Esophagus muscularis mucosa (tissue), 3 donors: Measurements from ENCODE around the gene HLA-E.

Source experiments
- CTCF ChIP-seq, 3 experiments: fragments of 200-600 bp in 2 of 3; fragments of 450-650 bp in 1 of 3; sonication (generic) in 2 of 3; IDR thresholded peaks; one replicate each; pipeline ENCODE4 v1.5.1; 2017 to 2019; ENCODE audit warnings: antibody characterized with exemption in 3 of 3, mild to moderate bottlenecking in 2 of 3, moderate library complexity in 1 of 3
- POLR2A ChIP-seq: fragments of 450-650 bp; IDR thresholded peaks from one replicate; pipeline ENCODE4 v1.6.1; 2017; ENCODE audit warnings: antibody characterized with exemption, moderate library complexity, mild to moderate bottlenecking, low read depth
- POLR2AphosphoS5 ChIP-seq, 2 donors: sonication (generic); formaldehyde crosslinking; IDR thresholded peaks; one replicate each; pipeline ENCODE4 v1.6.1; 2017; ENCODE audit warnings: antibody characterized with exemption in 2 of 2

- TF ChIP-seq CTCF (IDR thresholded peaks at IDR 0.05), result no peak
- TF ChIP-seq POLR2AphosphoS5 (IDR thresholded peaks at IDR 0.05), result no peak
- TF ChIP-seq POLR2A, result no peak
Observed at GRCh38 chr6:30485236-30485635, 4.1 kb upstream of the HLA-E start.
